CD14-positive monocyte (primary cell): ENCODE results near the gene SMAD6. TPM values are rescaled to one million over a fixed set of nuclear protein-coding genes. Genes with fewer than 3 reads are reported as not detected.

Experiments
- DNase-seq, 3 donors: peaks; one replicate each; pipeline ENCODE4 v3.0.0-alpha.2; 2011 to 2022
- H2AFZ ChIP-seq: 2 replicates; pipeline ENCODE4 v1.6.0; 2012; ENCODE audit warnings: mild to moderate bottlenecking, low read depth, low read length, inconsistent platforms; ENCODE audit not compliant: insufficient read depth, poor library complexity, severe bottlenecking
- H3K27ac ChIP-seq, 2 donors: 1 replicate in 1 of 2; 2 replicates in 1 of 2; pipeline ENCODE4 v1.5.1; 2012 to 2013; ENCODE audit warnings: low read length in 2 of 2, control low read depth in 1 of 2, inconsistent platforms in 1 of 2, low read depth in 1 of 2, mild to moderate bottlenecking in 1 of 2
- H3K27me3 ChIP-seq, 2 donors: one replicate each; pipeline versions ENCODE4 v1.6.0 to v1.6.1; 2011 to 2013; ENCODE audit warnings: low read length in 2 of 2; ENCODE audit not compliant: control insufficient read depth in 2 of 2, insufficient read depth in 2 of 2
- H3K36me3 ChIP-seq, 2 donors: replicated peaks in 1 of 2; 1 replicate in 1 of 2; 2 replicates in 1 of 2; pipeline versions ENCODE4 v1.5.1 to v1.6.1; 2012 to 2013; ENCODE audit warnings: low read length in 2 of 2, control low read depth in 1 of 2, inconsistent platforms in 1 of 2, mild to moderate bottlenecking in 1 of 2; ENCODE audit not compliant: insufficient read depth in 2 of 2, control insufficient read depth in 1 of 2
- H3K4me1 ChIP-seq, 2 donors: 1 replicate in 1 of 2; 2 replicates in 1 of 2; pipeline versions ENCODE4 v1.5.1 to v1.6.1; 2012 to 2013; ENCODE audit warnings: low read length in 2 of 2, control low read depth in 1 of 2, inconsistent platforms in 1 of 2, mild to moderate bottlenecking in 1 of 2, moderate library complexity in 1 of 2; ENCODE audit not compliant: insufficient read depth in 2 of 2, control insufficient read depth in 1 of 2
- H3K4me2 ChIP-seq: replicated peaks from 2 replicates; pipeline ENCODE3; 2012; ENCODE audit warnings: low read length, moderate library complexity, mild to moderate bottlenecking; ENCODE audit not compliant: poor library complexity, severe bottlenecking; ENCODE audit errors: extremely low read depth
- H3K4me3 ChIP-seq, 3 experiments: fragments of 200-600 bp in 1 of 3; sonication (generic) in 1 of 3; replicated peaks in 1 of 3; 1 replicate in 2 of 3; 2 replicates in 1 of 3; pipeline ENCODE4 v1.5.1; 2011 to 2013; ENCODE audit warnings: low read length in 3 of 3, mild to moderate bottlenecking in 3 of 3, control low read depth in 2 of 3, low read depth in 2 of 3, inconsistent platforms in 1 of 3, moderate library complexity in 1 of 3
- H3K79me2 ChIP-seq: 2 replicates; pipeline ENCODE4 v1.6.0; 2012; ENCODE audit warnings: mild to moderate bottlenecking, control low read depth, inconsistent platforms, low read length, moderate library complexity; ENCODE audit not compliant: insufficient read depth
- H3K9ac ChIP-seq: 2 replicates; pipeline ENCODE4 v1.6.0; 2017; ENCODE audit warnings: low read length, mild to moderate bottlenecking; ENCODE audit not compliant: insufficient read depth, poor library complexity, severe bottlenecking
- H3K9me3 ChIP-seq, 2 donors: replicated peaks in 1 of 2; 1 replicate in 1 of 2; 2 replicates in 1 of 2; pipeline versions ENCODE4 v1.5.1 to v1.6.1; 2012 to 2013; ENCODE audit warnings: low read length in 2 of 2, control low read depth in 1 of 2; ENCODE audit not compliant: control insufficient read depth in 1 of 2, insufficient read depth in 1 of 2
- H4K20me1 ChIP-seq: 2 replicates; pipeline ENCODE4 v1.6.0; 2012; ENCODE audit warnings: mild to moderate bottlenecking, low read length, control low read depth, moderate library complexity; ENCODE audit not compliant: insufficient read depth
- H3K27ac Mint-ChIP-seq, 7 donors: one replicate each; pipeline ENCODE4 v1.8.0; 2020; ENCODE audit warnings: mild to moderate bottlenecking in 7 of 7, mixed read lengths in 7 of 7, moderate library complexity in 6 of 7, inconsistent platforms in 2 of 7
- H3K27me3 Mint-ChIP-seq, 3 donors: one replicate each; pipeline ENCODE4 v1.8.0; 2021 to 2022; ENCODE audit warnings: low read depth in 3 of 3, mild to moderate bottlenecking in 3 of 3, mixed read lengths in 3 of 3, moderate library complexity in 3 of 3, inconsistent platforms in 1 of 3
- H3K36me3 Mint-ChIP-seq, 2 donors: one replicate each; pipeline ENCODE4 v1.8.0; 2020; ENCODE audit warnings: mixed read lengths in 2 of 2, inconsistent platforms in 1 of 2, mild to moderate bottlenecking in 1 of 2
- H3K4me1 Mint-ChIP-seq: one replicate; pipeline ENCODE4 v1.8.0; 2020; ENCODE audit warnings: mild to moderate bottlenecking, mixed read lengths
- H3K4me3 Mint-ChIP-seq, 2 donors: one replicate each; pipeline ENCODE4 v1.8.0; 2020; ENCODE audit warnings: mild to moderate bottlenecking in 2 of 2, mixed read lengths in 2 of 2, moderate library complexity in 1 of 2
- H3K9me3 Mint-ChIP-seq, 7 donors: one replicate each; pipeline ENCODE4 v1.8.0; 2020 to 2022; ENCODE audit warnings: mixed read lengths in 7 of 7, mild to moderate bottlenecking in 6 of 7, moderate library complexity in 6 of 7, inconsistent platforms in 2 of 7
- WGBS: methylation state at CpG from one replicate; pipeline ENCODE4 v1.1.5; 2013; ENCODE audit warnings: missing lambda C conversion rate; ENCODE audit not compliant: insufficient coverage; 5-methylcytosine and 5-hydroxymethylcytosine counted together
- intact Hi-C, 2 donors: fragments of 100-400 bp; cut with micrococcal nuclease; formaldehyde crosslinking; loops; one replicate each; pipeline versions ENCODE4 v1.15.0 to v1.15.1; 2023
- polyA plus RNA-seq, 3 donors: library from polyadenylated mRNA; depleted of rRNA in 1 of 3; unstranded in 2 of 3; stranded (reverse) in 1 of 3; fragments of 300-500 nt in 2 of 3; fragments of >200 nt in 1 of 3; fragmentation: Illumina TruSeq in 2 of 3; gene quantifications; 1 replicate in 2 of 3; 2 replicates in 1 of 3; pipeline ENCODE4 v1.2.3, GENCODE V29; 2012 to 2021
- TF ChIP-seq, protein P1 (sequence below): fragments of 200-600 bp; IDR thresholded peaks from one replicate; pipeline ENCODE4 v1.8.0; 2022; ENCODE audit warnings: antibody characterized with exemption, mild to moderate bottlenecking

The SMAD6 gene
- polyA plus RNA-seq, 3 donors: 0.31 TPM; not detected in 2

DNA sequence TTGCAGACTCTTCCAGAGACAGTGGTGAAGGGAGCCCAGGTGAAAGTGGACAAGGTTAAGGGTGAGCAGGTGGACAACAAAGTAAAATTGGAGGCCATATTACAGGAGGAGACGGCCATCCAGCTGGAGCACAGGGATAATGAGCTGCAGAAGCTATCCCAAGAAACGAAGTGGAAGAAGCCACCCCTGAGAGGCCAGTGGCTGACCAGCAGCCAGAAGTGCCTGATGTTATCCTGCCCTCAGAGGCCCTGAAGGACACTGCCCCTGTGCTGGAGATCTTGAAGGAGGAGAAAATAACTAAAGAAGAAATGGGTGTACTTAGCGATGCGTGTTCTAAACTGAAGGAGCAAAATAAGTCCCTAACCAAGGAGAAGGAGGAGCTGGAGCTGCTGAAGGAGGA, 107.6 kb downstream of the SMAD6 start:
- Histone ChIP-seq H3K36me3 (no peaks in the 10 kb centered on the region), H3K27ac (no peak overlapping the region), H2AFZ (no peak overlapping the region), H3K4me2 (no peak overlapping the region), H3K9ac (no peak overlapping the region), H3K9me3 (peaks cover 0 to 6% of the 10 kb centered on the region in 2 donors), H3K4me3 (no peak overlapping the region), H4K20me1 (no peaks in the 10 kb centered on the region), H3K4me1 (no peaks in the 10 kb centered on the region), H3K27me3 (no peaks in the 10 kb centered on the region), H3K79me2 (no peaks in the 10 kb centered on the region)
- TF ChIP-seq, protein P1, sequence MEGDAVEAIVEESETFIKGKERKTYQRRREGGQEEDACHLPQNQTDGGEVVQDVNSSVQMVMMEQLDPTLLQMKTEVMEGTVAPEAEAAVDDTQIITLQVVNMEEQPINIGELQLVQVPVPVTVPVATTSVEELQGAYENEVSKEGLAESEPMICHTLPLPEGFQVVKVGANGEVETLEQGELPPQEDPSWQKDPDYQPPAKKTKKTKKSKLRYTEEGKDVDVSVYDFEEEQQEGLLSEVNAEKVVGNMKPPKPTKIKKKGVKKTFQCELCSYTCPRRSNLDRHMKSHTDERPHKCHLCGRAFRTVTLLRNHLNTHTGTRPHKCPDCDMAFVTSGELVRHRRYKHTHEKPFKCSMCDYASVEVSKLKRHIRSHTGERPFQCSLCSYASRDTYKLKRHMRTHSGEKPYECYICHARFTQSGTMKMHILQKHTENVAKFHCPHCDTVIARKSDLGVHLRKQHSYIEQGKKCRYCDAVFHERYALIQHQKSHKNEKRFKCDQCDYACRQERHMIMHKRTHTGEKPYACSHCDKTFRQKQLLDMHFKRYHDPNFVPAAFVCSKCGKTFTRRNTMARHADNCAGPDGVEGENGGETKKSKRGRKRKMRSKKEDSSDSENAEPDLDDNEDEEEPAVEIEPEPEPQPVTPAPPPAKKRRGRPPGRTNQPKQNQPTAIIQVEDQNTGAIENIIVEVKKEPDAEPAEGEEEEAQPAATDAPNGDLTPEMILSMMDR: no peak
- no peak for DNase-seq
- H3K4me3 Mint-ChIP-seq: no peak overlapping the region
- WGBS: 100% methylated on average over 3 of the region's 4 CpGs
- intact Hi-C loops: no loop called here
- no peaks in the 10 kb centered on the region for H3K36me3 Mint-ChIP-seq
- peaks cover 0 to 13% (median 5%) of the 10 kb centered on the region in 7 donors for H3K9me3 Mint-ChIP-seq
- peaks cover 9% of the 10 kb centered on the region for H3K4me1 Mint-ChIP-seq
- H3K27ac Mint-ChIP-seq: no peak overlapping the region
- H3K27me3 Mint-ChIP-seq: peaks cover 0 to 4% (median 2%) of the 10 kb centered on the region in 3 donors

DNA sequence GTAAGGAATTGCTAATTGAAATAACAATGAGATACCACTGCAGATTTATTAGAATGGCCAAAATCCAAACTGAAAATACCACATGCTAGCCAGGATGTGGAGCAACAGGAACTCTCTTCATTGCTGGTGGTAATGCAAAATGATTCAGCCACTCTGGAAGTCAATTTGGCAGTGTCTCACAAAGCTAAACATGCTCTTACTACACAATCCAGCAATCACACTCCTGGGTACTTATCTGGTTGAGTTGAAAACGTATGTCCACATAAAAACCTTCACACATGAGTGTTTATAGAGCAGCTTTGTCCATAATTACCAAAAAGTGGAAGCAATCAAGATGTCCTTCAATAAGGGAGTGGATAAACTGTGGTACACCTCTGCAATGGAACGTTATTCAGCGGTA, 113.3 kb downstream of the SMAD6 start:
- TF ChIP-seq, protein P1: no peak

More for the DNA sequence above, 113.3 kb downstream of the SMAD6 start:
- Histone ChIP-seq H3K36me3 (no peaks in the 10 kb centered on the region), H3K4me2 (no peak overlapping the region), H3K4me3 (no peak overlapping the region), H4K20me1 (no peaks in the 10 kb centered on the region), H3K9ac (no peak overlapping the region), H3K9me3 (peaks cover 0 to 6% of the 10 kb centered on the region in 2 donors), H3K27me3 (no peaks in the 10 kb centered on the region), H3K79me2 (no peaks in the 10 kb centered on the region), H3K4me1 (no peaks in the 10 kb centered on the region), H2AFZ (no peak overlapping the region), H3K27ac (no peak overlapping the region)
- Mint-ChIP-seq H3K27me3 (peaks cover 0 to 2% (median under 1%) of the 10 kb centered on the region in 3 donors), H3K4me1 (peaks cover 12% of the 10 kb centered on the region), H3K9me3 (peaks cover 0 to 13% (median 5%) of the 10 kb centered on the region in 7 donors), H3K27ac (no peak overlapping the region), H3K36me3 (no peaks in the 10 kb centered on the region), H3K4me3 (no peak overlapping the region)
- intact Hi-C loops: no loop called here
- 81% methylated on average over 2 of the region's 3 CpGs for WGBS
- no peak for DNase-seq
